ENCODE results near the gene DSG1. TPM values are rescaled to one million over a fixed set of nuclear protein-coding genes. Genes with fewer than 3 reads are reported as not detected.
A peak's percentile ranks its signal among the peaks of the same experiment; 100 is the strongest.
"Not testable (repeated sequence)": the region's sequence is repeated elsewhere in the genome, so short reads cannot be mapped to it uniquely, and the experiment has no call there.

DSG1 gene
- total RNA-seq, 4 donors from 2014 or later, result 1.8 to 60.2 (median 19.4) TPM

DNA sequence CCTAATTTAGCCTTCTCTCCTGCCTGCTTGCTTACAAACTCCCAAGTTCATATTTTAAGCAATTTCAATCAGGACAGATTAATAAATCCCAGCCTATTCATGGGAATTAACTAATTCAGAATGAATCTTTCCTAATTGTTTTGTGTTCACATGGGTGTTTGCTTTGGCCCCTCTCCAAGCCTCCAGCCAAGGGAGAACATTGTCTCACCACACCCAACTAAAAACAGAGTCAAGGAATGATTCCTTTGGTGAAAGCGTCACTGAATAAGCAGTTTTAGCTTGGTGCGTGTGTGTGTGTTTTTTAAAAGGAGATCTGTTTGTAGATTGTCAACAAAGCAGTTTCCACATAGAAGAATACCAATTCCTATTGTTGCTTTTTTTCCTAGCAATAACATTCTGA lies 43.0 kb upstream of the DSG1 start:
- Histone ChIP-seq H3K4me1 (peaks cover 0 to 47% (median 10%) of the 10 kb centered on the region in 3 donors), H3K27ac (peak overlapping the region; percentile 56 to 86 (median 77)), H3K36me3 (no peaks in the 10 kb centered on the region), H3K4me3 (no peak overlapping the region), H3K9me3 (no peaks in the 10 kb centered on the region), H3K27me3 (no peaks in the 10 kb centered on the region)
- 32 to 46% methylated on average over 2 of the region's 2 CpGs for WGBS, 2 donors
- no peak for DNase-seq
- no peak for TF ChIP-seq POLR2A (IDR thresholded peaks at IDR 0.05)
- TF ChIP-seq, protein P1, sequence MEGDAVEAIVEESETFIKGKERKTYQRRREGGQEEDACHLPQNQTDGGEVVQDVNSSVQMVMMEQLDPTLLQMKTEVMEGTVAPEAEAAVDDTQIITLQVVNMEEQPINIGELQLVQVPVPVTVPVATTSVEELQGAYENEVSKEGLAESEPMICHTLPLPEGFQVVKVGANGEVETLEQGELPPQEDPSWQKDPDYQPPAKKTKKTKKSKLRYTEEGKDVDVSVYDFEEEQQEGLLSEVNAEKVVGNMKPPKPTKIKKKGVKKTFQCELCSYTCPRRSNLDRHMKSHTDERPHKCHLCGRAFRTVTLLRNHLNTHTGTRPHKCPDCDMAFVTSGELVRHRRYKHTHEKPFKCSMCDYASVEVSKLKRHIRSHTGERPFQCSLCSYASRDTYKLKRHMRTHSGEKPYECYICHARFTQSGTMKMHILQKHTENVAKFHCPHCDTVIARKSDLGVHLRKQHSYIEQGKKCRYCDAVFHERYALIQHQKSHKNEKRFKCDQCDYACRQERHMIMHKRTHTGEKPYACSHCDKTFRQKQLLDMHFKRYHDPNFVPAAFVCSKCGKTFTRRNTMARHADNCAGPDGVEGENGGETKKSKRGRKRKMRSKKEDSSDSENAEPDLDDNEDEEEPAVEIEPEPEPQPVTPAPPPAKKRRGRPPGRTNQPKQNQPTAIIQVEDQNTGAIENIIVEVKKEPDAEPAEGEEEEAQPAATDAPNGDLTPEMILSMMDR (IDR thresholded peaks at IDR 0.05), result no peak
- intact Hi-C loops (cut with DNase I), result no loop called here

DNA sequence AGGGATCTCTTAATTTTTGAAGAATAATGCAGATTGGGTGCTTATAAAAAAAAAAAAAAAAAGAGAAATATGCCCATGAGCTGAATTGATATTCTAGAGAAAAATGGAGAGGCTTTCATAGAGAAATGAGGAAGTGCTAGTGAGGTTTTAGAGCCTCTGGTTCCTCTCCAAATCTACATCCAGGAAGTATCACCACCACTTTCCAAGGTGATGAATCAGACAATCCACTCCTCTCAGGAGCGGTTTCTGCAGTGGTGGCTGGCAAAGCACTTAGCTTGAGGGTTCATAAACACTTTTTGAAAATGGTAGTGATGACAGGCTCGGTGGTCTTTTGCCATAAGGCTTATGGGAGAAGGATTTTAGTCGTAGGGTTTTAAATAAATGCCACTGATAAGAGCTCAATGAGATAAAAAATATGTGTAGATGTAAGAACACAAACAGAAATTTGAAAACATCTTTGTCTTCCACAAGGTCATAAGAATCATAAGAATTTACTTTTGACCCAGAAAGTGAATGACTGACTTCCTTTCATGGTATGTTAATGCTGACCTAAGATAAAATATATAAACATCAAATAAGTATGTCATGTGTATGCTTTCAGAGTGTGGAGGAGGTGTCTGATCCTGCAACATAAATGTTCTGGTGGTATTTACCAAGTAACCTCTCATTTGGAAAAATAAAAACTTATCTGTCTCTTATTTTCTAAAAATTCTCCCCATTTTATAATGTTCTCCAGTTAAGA lies 42.1 kb upstream of the DSG1 start:
- no peaks in the 10 kb centered on the region for H3K36me3 ChIP-seq
- TF ChIP-seq, protein P1 (IDR thresholded peaks at IDR 0.05), result no peak
- no peak for TF ChIP-seq POLR2A (IDR thresholded peaks at IDR 0.05)
- no peaks in the 10 kb centered on the region for H3K27me3 ChIP-seq
- H3K27ac ChIP-seq, result peak overlapping the region; percentile 45 to 86 (median 77)
- 22 to 32% methylated on average over 3 of the region's 3 CpGs for WGBS, 2 donors
- peaks cover 0 to 47% (median 10%) of the 10 kb centered on the region in 3 donors for H3K4me1 ChIP-seq
- intact Hi-C loops (cut with DNase I), result no loop called here
- H3K9me3 ChIP-seq, result no peaks in the 10 kb centered on the region
- no peak overlapping the region for H3K4me3 ChIP-seq
- DNase-seq, result no peak

DNA sequence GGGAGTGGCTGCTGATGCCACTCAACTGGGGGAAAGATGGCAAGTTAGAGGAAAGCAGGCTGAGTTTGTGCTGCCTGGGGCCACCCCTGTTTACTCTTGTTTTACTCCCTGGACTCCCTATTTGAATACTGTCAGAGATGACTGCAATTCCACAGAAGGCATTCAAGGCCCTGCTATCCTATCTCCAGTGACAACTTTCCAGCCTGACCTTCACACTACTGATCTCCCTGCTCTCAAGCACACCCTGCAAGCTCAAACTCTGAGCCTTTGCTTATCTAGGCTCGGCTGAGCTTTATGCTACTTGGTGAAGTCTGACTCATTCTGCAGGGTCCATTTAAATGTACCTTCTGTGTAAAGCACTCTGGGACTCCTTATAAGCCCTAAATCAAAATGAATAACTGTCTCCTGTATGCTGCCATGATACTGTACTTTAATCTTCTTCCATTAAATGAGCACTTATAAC lies 39.3 kb upstream of the DSG1 start:
- peaks cover 0 to 45% (median 10%) of the 10 kb centered on the region in 3 donors for H3K4me1 ChIP-seq
- H3K27me3 ChIP-seq, result no peaks in the 10 kb centered on the region
- DNase-seq, result no peak
- H3K9me3 ChIP-seq, result no peaks in the 10 kb centered on the region
- no peaks in the 10 kb centered on the region for H3K36me3 ChIP-seq
- no peak for TF ChIP-seq POLR2A (IDR thresholded peaks at IDR 0.05)
- TF ChIP-seq, protein P1 (IDR thresholded peaks at IDR 0.05), result no peak
- intact Hi-C loops (cut with DNase I), result no loop called here
- no peak overlapping the region for H3K27ac ChIP-seq
- H3K4me3 ChIP-seq, result no peak overlapping the region
- WGBS, 2 donors, result 53 to 57% methylated on average over 1 of the region's 1 CpG

DNA sequence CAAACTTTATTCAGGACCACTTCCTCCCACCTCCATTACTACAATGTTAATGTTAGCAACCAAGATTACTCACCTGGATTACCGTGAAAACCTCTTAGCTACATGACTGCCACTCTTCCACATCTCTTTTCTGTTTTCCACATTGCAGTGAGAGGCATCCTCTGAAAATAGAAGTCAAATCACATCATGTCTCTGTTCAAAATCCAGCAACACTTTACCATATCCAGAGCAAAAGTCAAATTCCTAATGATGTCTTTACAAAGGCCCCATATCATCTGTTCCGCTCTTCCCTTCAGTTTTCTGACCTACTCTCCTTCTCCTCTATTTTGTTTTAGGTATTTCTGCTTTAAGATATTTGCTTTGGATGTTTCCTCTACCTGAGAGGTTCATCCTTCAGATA lies 37.5 kb upstream of the DSG1 start:
- peaks cover 0 to 28% (median 10%) of the 10 kb centered on the region in 3 donors for H3K4me1 ChIP-seq
- no peaks in the 10 kb centered on the region for H3K36me3 ChIP-seq
- TF ChIP-seq POLR2A (IDR thresholded peaks at IDR 0.05), result no peak
- TF ChIP-seq, protein P1 (IDR thresholded peaks at IDR 0.05), result no peak
- WGBS, 2 donors, result 75 to 89% methylated on average over 2 of the region's 2 CpGs
- H3K9me3 ChIP-seq, result no peaks in the 10 kb centered on the region
- intact Hi-C loops (cut with DNase I), result no loop called here
- H3K27me3 ChIP-seq, result no peaks in the 10 kb centered on the region
- H3K4me3 ChIP-seq, result no peak overlapping the region
- no peak overlapping the region for H3K27ac ChIP-seq
- no peak for DNase-seq

DNA sequence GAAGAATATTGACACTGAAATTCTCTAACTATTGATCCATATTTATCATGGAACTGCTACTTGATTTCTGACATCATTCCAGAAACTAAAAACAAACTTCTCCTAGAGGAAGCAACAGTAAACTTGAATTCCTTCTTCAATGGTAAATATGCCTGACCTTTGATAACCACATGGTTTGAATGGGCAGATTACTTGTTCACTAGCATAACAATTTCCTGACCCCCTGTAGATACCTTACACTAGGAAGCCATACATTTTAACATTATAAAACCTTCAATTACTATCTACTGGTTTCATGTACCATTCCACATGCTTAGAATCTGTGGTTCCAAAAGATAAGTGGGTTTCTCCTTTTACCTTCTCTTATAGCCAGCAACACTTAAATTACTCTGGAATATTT lies 36.5 kb upstream of the DSG1 start:
- Histone ChIP-seq H3K36me3 (no peaks in the 10 kb centered on the region), H3K27ac (no peak overlapping the region), H3K27me3 (no peaks in the 10 kb centered on the region), H3K4me1 (peaks cover 0 to 19% (median 4%) of the 10 kb centered on the region in 3 donors), H3K4me3 (no peak overlapping the region), H3K9me3 (no peaks in the 10 kb centered on the region)
- no peak for TF ChIP-seq POLR2A (IDR thresholded peaks at IDR 0.05)
- intact Hi-C loops (cut with DNase I), result no loop called here
- DNase-seq, result no peak

DNA sequence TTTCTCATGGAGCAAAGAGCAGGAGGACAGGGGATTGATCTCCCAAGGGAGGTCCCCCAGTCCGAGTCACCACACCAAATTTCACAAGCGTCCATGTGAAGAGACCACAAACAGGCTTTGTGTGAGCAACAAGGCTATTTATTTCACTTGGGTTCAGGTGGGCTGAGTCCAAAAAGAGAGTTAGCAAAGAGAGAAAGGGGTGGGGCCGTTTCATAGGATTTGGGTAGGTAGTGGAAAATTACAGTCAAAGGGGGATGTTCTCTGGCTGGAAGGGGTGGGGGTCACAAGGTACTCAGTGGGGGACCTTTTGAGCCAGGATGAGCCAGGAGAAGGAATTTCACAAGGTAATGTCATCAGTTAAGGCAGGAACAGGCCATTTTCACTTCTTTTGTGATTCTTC lies 28.5 kb upstream of the DSG1 start:
- intact Hi-C loops (cut with DNase I); H3K27ac ChIP-seq; H3K4me3 ChIP-seq; H3K27me3 ChIP-seq; DNase-seq; H3K36me3 ChIP-seq: not testable (repeated sequence)
- 55 to 58% methylated on average over 3 of the region's 3 CpGs for WGBS, 2 donors
- peaks cover 0 to 14% (median 3%) of the 10 kb centered on the region in 3 donors for H3K4me1 ChIP-seq
- peaks cover 0 to 20% (median 5%) of the 10 kb centered on the region in 3 donors for H3K9me3 ChIP-seq

Measured in esophagus squamous epithelium (tissue), 5 donors.